Middle frontal gyrus (tissue), 1 donor: Measurements from ENCODE around the gene IRS2.

Experiments used
- DNase-seq: peaks from one replicate; pipeline ENCODE4 v3.0.0-alpha.2; 2015; ENCODE audit warnings: low spot score; ENCODE audit errors: extremely low spot score

Gene IRS2

GRCh38 chr13:109707044-109707741 lies 79.2 kb downstream of the IRS2 start:
- DNase-seq: no peak

GRCh38 chr13:109706015-109706715 lies 80.2 kb downstream of the IRS2 start:
- DNase-seq: no peak

GRCh38 chr13:109704771-109705635 lies 81.4 kb downstream of the IRS2 start:
- DNase-seq: no peak

GRCh38 chr13:109703250-109703649 lies 83.1 kb downstream of the IRS2 start:
- no peak for DNase-seq
